ENCODE results near the gene RAC2. TPM values are rescaled to one million over a fixed set of nuclear protein-coding genes. Genes with fewer than 3 reads are reported as not detected.

RAC2 gene
- total RNA-seq, 4 donors from 2014 or later = 10.0 to 124 (median 20.6) TPM

DNA sequence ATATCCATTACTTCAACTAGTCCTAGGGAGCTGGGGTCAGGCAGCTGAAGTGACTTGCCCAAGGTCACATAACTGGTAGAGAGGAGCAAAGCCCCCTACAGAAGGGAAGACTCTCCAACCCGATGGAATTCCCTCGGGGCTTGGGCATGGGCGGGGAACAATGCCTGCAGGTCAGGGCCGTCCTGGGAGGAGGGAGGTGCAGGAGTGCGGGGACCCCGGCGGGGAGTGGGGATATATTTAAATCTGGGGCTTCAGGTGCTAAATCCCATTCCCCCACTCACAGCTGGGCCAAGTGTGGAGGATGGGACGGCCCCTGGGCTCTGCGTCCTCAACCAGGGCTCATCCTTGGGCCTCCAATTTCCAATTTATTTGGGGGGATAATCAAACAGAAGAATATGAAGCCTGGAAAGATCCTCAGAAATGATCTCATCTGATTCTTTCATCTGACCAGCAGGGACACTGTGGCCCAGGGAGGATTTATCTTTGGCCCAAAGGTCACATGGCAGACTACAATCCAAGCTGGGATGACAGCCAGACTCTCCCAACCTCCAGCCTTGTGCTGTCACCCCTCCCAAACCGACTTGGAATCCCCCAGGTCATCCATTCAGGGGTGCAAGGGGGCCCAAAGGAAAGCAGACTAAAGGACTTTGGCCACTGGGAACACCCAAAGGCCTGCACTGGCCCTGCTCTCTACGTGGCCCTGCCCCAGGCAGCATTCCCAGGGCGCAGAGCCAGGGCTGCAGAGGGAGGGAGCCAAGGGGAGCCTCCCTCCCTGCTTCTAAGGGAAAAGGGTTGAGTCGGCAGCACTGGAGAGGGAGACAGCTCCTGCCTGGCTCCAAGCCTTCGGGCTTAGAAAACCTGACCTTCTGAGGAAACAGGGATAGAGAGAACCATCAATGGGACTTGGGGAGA, 47.3 kb downstream of the RAC2 start:
- TF ChIP-seq CTCF (IDR thresholded peaks at IDR 0.05) = peak in 4 of 6 experiments; percentile 7 to 61 (median 54)
- peak in 1 of 2 donors; percentile 4 for TF ChIP-seq POLR2A (IDR thresholded peaks at IDR 0.05)
- peaks cover 18 to 46% (median 20%) of the 10 kb centered on the region in 4 donors for H3K4me1 ChIP-seq

DNA sequence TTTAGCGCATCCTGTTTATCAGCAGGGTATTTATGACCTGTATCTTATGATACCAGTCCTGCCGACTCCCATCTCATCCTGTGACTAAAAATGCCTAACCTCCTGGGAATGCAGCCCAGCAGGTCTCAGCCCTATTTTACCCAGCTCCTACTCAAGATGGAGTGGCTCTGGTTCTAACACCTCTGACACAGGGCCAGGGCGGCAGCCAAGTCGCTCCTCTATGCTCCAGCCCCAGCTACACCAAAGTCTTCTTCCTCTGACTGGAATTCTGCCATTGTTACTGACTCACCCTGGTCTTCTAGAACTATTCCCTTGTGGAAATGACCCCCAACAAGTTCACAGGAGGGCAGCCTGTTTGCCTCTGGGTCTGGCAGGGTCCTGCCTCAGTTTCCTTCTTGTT, 48.1 kb downstream of the RAC2 start:
- no peak for TF ChIP-seq POLR2A (IDR thresholded peaks at IDR 0.05)
- TF ChIP-seq CTCF (IDR thresholded peaks at IDR 0.05) = no peak
- Histone ChIP-seq H3K4me3 (no peak overlapping the region), H3K27ac (peak overlapping the region; percentile 90 to 96 (median 93)), H3K9me3 (no peaks in the 10 kb centered on the region), H3K27me3 (no peaks in the 10 kb centered on the region), H3K4me1 (peaks cover 18 to 46% (median 20%) of the 10 kb centered on the region in 4 donors), H3K36me3 (no peaks in the 10 kb centered on the region)
- DNase-seq = peak in 2 of 3 donors; percentile 37 to 41

More for the DNA sequence above, 47.3 kb downstream of the RAC2 start:
- no peaks in the 10 kb centered on the region for H3K9me3 ChIP-seq
- H3K27ac ChIP-seq = peak overlapping the region; percentile 90 to 96 (median 93)
- peak in 2 of 3 donors; percentile 87 to 89 for DNase-seq
- no peak overlapping the region for H3K4me3 ChIP-seq
- no peaks in the 10 kb centered on the region for H3K36me3 ChIP-seq
- H3K27me3 ChIP-seq = no peaks in the 10 kb centered on the region

- Histone ChIP-seq H3K27ac (peak overlapping the region in 1 of 4 donors; percentile 43), H3K4me1 (peaks cover 16 to 43% (median 19%) of the 10 kb centered on the region in 4 donors), H3K9me3 (no peaks in the 10 kb centered on the region), H3K4me3 (no peak overlapping the region), H3K36me3 (no peaks in the 10 kb centered on the region), H3K27me3 (no peaks in the 10 kb centered on the region)
- peak in 1 of 3 donors; percentile 6 for DNase-seq
- TF ChIP-seq CTCF (IDR thresholded peaks at IDR 0.05) = no peak
- TF ChIP-seq POLR2A (IDR thresholded peaks at IDR 0.05) = no peak
Measured at GRCh38 chr22:37194750-37195149, 49.3 kb downstream of the RAC2 start.

DNA sequence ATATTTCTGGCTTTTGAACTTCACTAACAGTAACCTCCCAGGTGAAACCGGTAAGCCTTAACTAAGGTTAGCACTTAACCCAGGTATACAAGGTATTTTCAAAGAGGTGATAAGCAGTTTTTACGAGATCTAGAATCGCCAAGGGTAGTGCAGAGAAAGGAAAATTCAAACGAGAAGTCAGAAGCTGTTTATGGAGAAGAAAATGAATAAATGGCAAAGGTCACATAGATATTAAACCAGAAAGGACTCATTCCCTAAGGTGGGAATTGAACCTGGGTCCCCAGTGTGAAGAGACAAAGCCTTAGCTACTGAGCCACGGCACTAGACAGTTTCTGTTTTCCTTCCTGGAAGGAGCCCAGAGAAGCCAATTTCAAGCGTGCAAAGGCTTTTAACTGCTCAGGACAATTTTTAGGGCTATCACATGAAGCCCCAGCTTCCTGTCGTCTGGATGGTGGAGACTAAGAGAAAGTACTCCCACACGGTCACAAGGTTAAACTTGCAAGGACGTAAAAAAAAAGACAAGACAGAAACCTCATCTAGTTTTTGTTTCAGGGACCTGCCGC, 50.4 kb downstream of the RAC2 start:
- H3K36me3 ChIP-seq = no peaks in the 10 kb centered on the region
- no peaks in the 10 kb centered on the region for H3K27me3 ChIP-seq
- H3K27ac ChIP-seq = peak overlapping the region; percentile 32 to 59 (median 44)
- H3K4me3 ChIP-seq = no peak overlapping the region
- H3K4me1 ChIP-seq = peaks cover 11 to 42% (median 18%) of the 10 kb centered on the region in 4 donors
- TF ChIP-seq CTCF (IDR thresholded peaks at IDR 0.05) = no peak
- DNase-seq = peak in 2 of 3 donors; percentile 38 to 50
- H3K9me3 ChIP-seq = no peaks in the 10 kb centered on the region

DNA sequence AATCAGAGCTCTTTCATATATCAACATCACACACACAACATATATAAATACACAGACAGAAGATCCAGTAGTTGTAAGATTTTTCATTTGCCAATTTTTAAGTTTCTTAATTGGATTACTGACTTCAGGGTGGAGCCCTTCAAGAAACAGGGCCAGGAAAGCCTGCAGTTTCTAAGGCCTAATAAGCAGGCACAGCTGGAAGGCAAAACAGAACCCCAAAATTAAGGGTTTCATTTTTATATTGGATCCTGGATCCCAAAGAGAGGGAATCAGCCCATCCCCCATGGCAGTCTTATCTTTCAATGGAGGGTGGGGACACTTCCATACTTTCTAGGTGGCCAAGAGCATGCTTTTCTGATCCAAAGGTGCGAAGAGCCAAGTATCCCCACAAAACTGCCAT, 51.3 kb downstream of the RAC2 start:
- DNase-seq = no peak
- Histone ChIP-seq H3K9me3 (no peaks in the 10 kb centered on the region), H3K27me3 (no peaks in the 10 kb centered on the region), H3K4me3 (no peak overlapping the region), H3K4me1 (peaks cover 2 to 45% (median 18%) of the 10 kb centered on the region in 4 donors), H3K27ac (no peak overlapping the region), H3K36me3 (no peaks in the 10 kb centered on the region)
- TF ChIP-seq CTCF (IDR thresholded peaks at IDR 0.05) = no peak
- no peak for TF ChIP-seq POLR2A (IDR thresholded peaks at IDR 0.05)

Measured in Peyer's patch (tissue), 4 donors.